Neural crest cell (in vitro differentiated cells): ENCODE data around the gene ZHX3. TPM values are rescaled to one million over a fixed set of nuclear protein-coding genes. Genes with fewer than 3 reads are reported as not detected.

ENCODE experiments used
- DNase-seq: peaks from one replicate; pipeline ENCODE4 v3.0.0; 2021; ENCODE audit warnings: low read depth, mixed read lengths, low spot score
- H3K27ac Mint-ChIP-seq: one replicate; pipeline ENCODE4 v1.8.0; 2021; ENCODE audit warnings: mild to moderate bottlenecking, mixed read lengths; ENCODE audit not compliant: unreplicated experiment
- H3K27me3 Mint-ChIP-seq: 2 replicates; pipeline ENCODE4 v1.8.0; 2021; ENCODE audit warnings: low read depth, mild to moderate bottlenecking, mixed read lengths
- H3K36me3 Mint-ChIP-seq: 2 replicates; pipeline ENCODE4 v1.8.0; 2021; ENCODE audit warnings: low read depth, mild to moderate bottlenecking, mixed read lengths
- H3K4me1 Mint-ChIP-seq: 2 replicates; pipeline ENCODE4 v1.8.0; 2021; ENCODE audit warnings: mixed read lengths
- H3K4me3 Mint-ChIP-seq: one replicate; pipeline ENCODE4 v1.8.0; 2021; ENCODE audit warnings: mild to moderate bottlenecking, mixed read lengths
- H3K9me3 Mint-ChIP-seq: 2 replicates; pipeline ENCODE4 v1.8.0; 2021; ENCODE audit warnings: mixed read lengths
- total RNA-seq: library from RNA; stranded (reverse); gene quantifications from 2 replicates; pipeline ENCODE4 v1.2.1, GENCODE V29; 2021
- TF ChIP-seq, protein P1 (sequence below): fragments of 200-600 bp; sonication (generic); conservative IDR thresholded peaks from 2 replicates; pipeline ENCODE4 v1.5.0; 2021; ENCODE audit warnings: antibody characterized with exemption, mild to moderate bottlenecking

The ZHX3 gene
- total RNA-seq, 1 donor from 2014 or later = 13.0 TPM

- Mint-ChIP-seq H3K36me3 (peaks cover 48% of the 10 kb centered on the region), H3K4me3 (no peak overlapping the region), H3K27ac (no peak overlapping the region), H3K9me3 (peaks cover 26% of the 10 kb centered on the region), H3K27me3 (no peaks in the 10 kb centered on the region), H3K4me1 (no peaks in the 10 kb centered on the region)
- TF ChIP-seq, protein P1, sequence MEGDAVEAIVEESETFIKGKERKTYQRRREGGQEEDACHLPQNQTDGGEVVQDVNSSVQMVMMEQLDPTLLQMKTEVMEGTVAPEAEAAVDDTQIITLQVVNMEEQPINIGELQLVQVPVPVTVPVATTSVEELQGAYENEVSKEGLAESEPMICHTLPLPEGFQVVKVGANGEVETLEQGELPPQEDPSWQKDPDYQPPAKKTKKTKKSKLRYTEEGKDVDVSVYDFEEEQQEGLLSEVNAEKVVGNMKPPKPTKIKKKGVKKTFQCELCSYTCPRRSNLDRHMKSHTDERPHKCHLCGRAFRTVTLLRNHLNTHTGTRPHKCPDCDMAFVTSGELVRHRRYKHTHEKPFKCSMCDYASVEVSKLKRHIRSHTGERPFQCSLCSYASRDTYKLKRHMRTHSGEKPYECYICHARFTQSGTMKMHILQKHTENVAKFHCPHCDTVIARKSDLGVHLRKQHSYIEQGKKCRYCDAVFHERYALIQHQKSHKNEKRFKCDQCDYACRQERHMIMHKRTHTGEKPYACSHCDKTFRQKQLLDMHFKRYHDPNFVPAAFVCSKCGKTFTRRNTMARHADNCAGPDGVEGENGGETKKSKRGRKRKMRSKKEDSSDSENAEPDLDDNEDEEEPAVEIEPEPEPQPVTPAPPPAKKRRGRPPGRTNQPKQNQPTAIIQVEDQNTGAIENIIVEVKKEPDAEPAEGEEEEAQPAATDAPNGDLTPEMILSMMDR = no peak
- DNase-seq = no peak
Observed at GRCh38 chr20:41191562-41192500, 125.7 kb downstream of the ZHX3 start.

- DNase-seq = no peak
- peaks cover 21% of the 10 kb centered on the region for H3K9me3 Mint-ChIP-seq
- peaks cover 41% of the 10 kb centered on the region for H3K36me3 Mint-ChIP-seq
- no peaks in the 10 kb centered on the region for H3K27me3 Mint-ChIP-seq
- no peak overlapping the region for H3K4me3 Mint-ChIP-seq
- TF ChIP-seq, protein P1 = no peak
- no peak overlapping the region for H3K27ac Mint-ChIP-seq
- H3K4me1 Mint-ChIP-seq = no peaks in the 10 kb centered on the region
Observed at GRCh38 chr20:41187668-41188067, 129.9 kb downstream of the ZHX3 start.

GRCh38 chr20:41185013-41185757, 132.3 kb downstream of the ZHX3 start:
- Mint-ChIP-seq H3K27ac (no peak overlapping the region), H3K9me3 (peaks cover 14% of the 10 kb centered on the region), H3K4me3 (no peak overlapping the region), H3K4me1 (no peaks in the 10 kb centered on the region), H3K36me3 (peaks cover 40% of the 10 kb centered on the region), H3K27me3 (no peaks in the 10 kb centered on the region)
- no peak for DNase-seq
- TF ChIP-seq, protein P1 = no peak

- TF ChIP-seq, protein P1 = no peak
- peaks cover 2% of the 10 kb centered on the region for H3K27me3 Mint-ChIP-seq
- H3K9me3 Mint-ChIP-seq = peaks cover 6% of the 10 kb centered on the region
- H3K36me3 Mint-ChIP-seq = peaks cover 36% of the 10 kb centered on the region
- DNase-seq = no peak
- H3K4me3 Mint-ChIP-seq = no peak overlapping the region
- H3K4me1 Mint-ChIP-seq = peaks cover 6% of the 10 kb centered on the region
- no peak overlapping the region for H3K27ac Mint-ChIP-seq
Observed at GRCh38 chr20:41183831-41184230, 133.7 kb downstream of the ZHX3 start.

- H3K27me3 Mint-ChIP-seq = peaks cover 2% of the 10 kb centered on the region
- H3K4me3 Mint-ChIP-seq = no peak overlapping the region
- H3K4me1 Mint-ChIP-seq = peaks cover 11% of the 10 kb centered on the region
- peaks cover 35% of the 10 kb centered on the region for H3K36me3 Mint-ChIP-seq
- H3K9me3 Mint-ChIP-seq = peaks cover 2% of the 10 kb centered on the region
- no peak for DNase-seq
- H3K27ac Mint-ChIP-seq = no peak overlapping the region
- TF ChIP-seq, protein P1 = no peak
Observed at GRCh38 chr20:41183391-41183790, 134.1 kb downstream of the ZHX3 start.
